Right lobe of liver (tissue), 4 donors: ENCODE data around the gene POLR1A.

Experiments used
- POLR2A ChIP-seq: fragments of 450-650 bp; IDR thresholded peaks from one replicate; pipeline ENCODE4 v1.6.1; 2017; ENCODE audit warnings: antibody characterized with exemption, mild to moderate bottlenecking
- TF ChIP-seq, protein P1 (sequence below), 4 donors: fragments of 200-600 bp in 3 of 4; fragments of 450-650 bp in 1 of 4; IDR thresholded peaks; one replicate each; pipeline versions ENCODE4 v1.5.1 to v1.8.0; 2016 to 2022; ENCODE audit warnings: antibody characterized with exemption in 4 of 4, mild to moderate bottlenecking in 2 of 4
- donor health status: DM: no; HTN: no; CAD: no.
- donor health status: DM: no; HTN: no; CAD: no.
- donor health status: DM: no; HTN: yes; CAD: no.

DNA sequence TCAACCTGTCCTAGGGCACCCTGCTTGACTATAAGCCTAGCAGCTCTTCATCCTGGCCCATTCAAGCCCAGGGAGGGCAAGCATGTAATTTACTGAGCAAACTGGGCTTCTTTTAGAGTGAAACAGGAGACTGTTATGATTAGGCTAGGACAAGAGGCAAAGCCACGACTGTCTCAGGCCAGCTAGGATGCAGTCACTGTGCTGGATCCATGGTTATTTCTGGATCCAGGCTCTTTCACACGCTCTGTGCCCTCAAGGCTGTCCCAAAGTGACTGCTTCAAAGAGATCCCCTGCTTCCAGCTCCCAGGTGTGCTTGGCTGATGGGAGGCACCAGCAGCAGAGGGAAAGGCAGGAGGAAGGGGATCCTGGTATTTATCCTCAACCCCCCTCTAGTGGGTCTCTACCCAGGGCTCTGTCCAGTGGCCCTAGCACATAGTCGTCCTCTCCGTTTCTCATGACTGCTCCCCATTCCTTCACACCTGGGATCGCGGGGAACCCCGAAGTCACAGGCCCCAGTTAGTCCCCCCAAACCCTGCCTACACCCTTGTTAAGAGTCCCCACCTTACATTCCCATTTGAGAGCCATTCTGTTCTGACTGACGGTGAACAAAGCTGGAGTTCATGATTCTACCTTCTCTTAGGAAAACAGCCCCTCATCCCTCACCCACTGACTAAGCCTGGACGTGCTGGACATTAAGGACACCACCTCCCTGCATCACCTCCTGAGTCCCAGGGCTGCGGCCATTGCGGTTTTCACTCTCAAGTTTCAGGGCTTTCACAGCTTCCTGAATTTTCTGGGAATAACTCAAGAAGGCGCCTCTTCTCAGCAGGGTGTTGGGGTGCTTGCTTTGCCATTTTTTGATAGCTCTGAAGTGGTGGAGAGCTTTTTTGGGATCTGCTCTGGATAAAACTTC is 63.2 kb downstream of the POLR1A start:
- TF ChIP-seq, protein P1, sequence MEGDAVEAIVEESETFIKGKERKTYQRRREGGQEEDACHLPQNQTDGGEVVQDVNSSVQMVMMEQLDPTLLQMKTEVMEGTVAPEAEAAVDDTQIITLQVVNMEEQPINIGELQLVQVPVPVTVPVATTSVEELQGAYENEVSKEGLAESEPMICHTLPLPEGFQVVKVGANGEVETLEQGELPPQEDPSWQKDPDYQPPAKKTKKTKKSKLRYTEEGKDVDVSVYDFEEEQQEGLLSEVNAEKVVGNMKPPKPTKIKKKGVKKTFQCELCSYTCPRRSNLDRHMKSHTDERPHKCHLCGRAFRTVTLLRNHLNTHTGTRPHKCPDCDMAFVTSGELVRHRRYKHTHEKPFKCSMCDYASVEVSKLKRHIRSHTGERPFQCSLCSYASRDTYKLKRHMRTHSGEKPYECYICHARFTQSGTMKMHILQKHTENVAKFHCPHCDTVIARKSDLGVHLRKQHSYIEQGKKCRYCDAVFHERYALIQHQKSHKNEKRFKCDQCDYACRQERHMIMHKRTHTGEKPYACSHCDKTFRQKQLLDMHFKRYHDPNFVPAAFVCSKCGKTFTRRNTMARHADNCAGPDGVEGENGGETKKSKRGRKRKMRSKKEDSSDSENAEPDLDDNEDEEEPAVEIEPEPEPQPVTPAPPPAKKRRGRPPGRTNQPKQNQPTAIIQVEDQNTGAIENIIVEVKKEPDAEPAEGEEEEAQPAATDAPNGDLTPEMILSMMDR (IDR thresholded peaks at IDR 0.05): no peak
- no peak for TF ChIP-seq POLR2A
